Smooth muscle cell (in vitro differentiated cells): Measurements from ENCODE around the gene UBTD1. TPM values are rescaled to one million over a fixed set of nuclear protein-coding genes. Genes with fewer than 3 reads are reported as not detected.
A peak's percentile ranks its signal among the peaks of the same experiment; 100 is the strongest.

Experiments used
- DNase-seq: peaks from one replicate; lab custom pipeline; 2025; ENCODE audit not compliant: unreplicated experiment; lab: John Stamatoyannopoulos, UW
- H2AFZ ChIP-seq: fragments of 200-600 bp; sonication (generic); 2 replicates; pipeline ENCODE4 v1.6.0; 2016; ENCODE audit warnings: antibody characterized with exemption, low read depth, mild to moderate bottlenecking
- H3F3A ChIP-seq: fragments of 200-600 bp; sonication (generic); 2 replicates; pipeline ENCODE4 v1.6.0; 2017; ENCODE audit warnings: antibody characterized with exemption, low read depth
- H3K27ac ChIP-seq: fragments of 200-600 bp; sonication (generic); 2 replicates; pipeline ENCODE4 v1.5.1; 2016; ENCODE audit warnings: low read depth, mild to moderate bottlenecking
- H3K27me3 ChIP-seq: fragments of 200-600 bp; sonication (generic); 2 replicates; pipeline ENCODE4 v1.6.1; 2016; ENCODE audit warnings: low read depth, mild to moderate bottlenecking
- H3K36me3 ChIP-seq: fragments of 200-600 bp; sonication (generic); 2 replicates; pipeline ENCODE4 v1.5.1; 2016; ENCODE audit warnings: low read depth
- H3K4me1 ChIP-seq: fragments of 200-600 bp; sonication (generic); 2 replicates; pipeline ENCODE4 v1.5.1; 2016; ENCODE audit warnings: low read depth
- H3K4me2 ChIP-seq: fragments of 200-600 bp; sonication (generic); 2 replicates; pipeline ENCODE4 v1.6.0; 2016; ENCODE audit warnings: mild to moderate bottlenecking
- H3K4me3 ChIP-seq: fragments of 200-600 bp; sonication (generic); 2 replicates; pipeline ENCODE4 v1.5.1; 2016; ENCODE audit warnings: mild to moderate bottlenecking
- H3K79me2 ChIP-seq: fragments of 200-600 bp; sonication (generic); 2 replicates; pipeline ENCODE4 v1.6.0; 2016; ENCODE audit warnings: low read depth, mild to moderate bottlenecking
- H3K9ac ChIP-seq: fragments of 200-600 bp; sonication (generic); 2 replicates; pipeline ENCODE4 v1.6.0; 2016; ENCODE audit warnings: low read depth
- H3K9me3 ChIP-seq: fragments of 200-600 bp; sonication (generic); replicated peaks from 2 replicates; pipeline ENCODE4 v1.5.1; 2016; ENCODE audit warnings: low read depth
- H4K20me1 ChIP-seq: fragments of 200-600 bp; sonication (generic); 2 replicates; pipeline ENCODE4 v1.6.0; 2016; ENCODE audit warnings: low read depth
- CTCF ChIP-seq: fragments of 200-600 bp; sonication (generic); IDR thresholded peaks from 2 replicates; pipeline ENCODE4 v1.5.1; 2017; ENCODE audit warnings: borderline replicate concordance, mild to moderate bottlenecking, antibody characterized with exemption; ENCODE audit not compliant: insufficient read depth, poor library complexity, severe bottlenecking
- WGBS: methylation state at CpG from one replicate; pipeline ENCODE4 v1.1.7; 2016; ENCODE audit warnings: low lambda C conversion rate; 5-methylcytosine and 5-hydroxymethylcytosine counted together
- polyA plus RNA-seq: library from polyadenylated mRNA; unstranded; fragments of >200 nt; fragmentation: Nextera tagmentation; extraction: Ambion mirVana; gene quantifications from 2 replicates; pipeline ENCODE4 v1.2.1, GENCODE V29; 2016
- total RNA-seq: library from RNA; depleted of rRNA; stranded (reverse); fragments of >200 nt; gene quantifications from 2 replicates; pipeline ENCODE4 v1.2.3, GENCODE V29; 2014

UBTD1 gene
- total and polyA plus RNA-seq, 2 experiments from 2014 or later = 26.5 to 59.9 TPM

- no peak for DNase-seq
- Histone ChIP-seq H4K20me1 (no peaks in the 10 kb centered on the region), H3K9me3 (no peaks in the 10 kb centered on the region), H3K36me3 (no peaks in the 10 kb centered on the region), H3K27me3 (no peaks in the 10 kb centered on the region), H3F3A (peaks cover 31% of the 10 kb centered on the region), H3K79me2 (peaks cover 39% of the 10 kb centered on the region), H3K4me1 (peaks cover 31% of the 10 kb centered on the region), H3K4me3 (no peak overlapping the region), H3K27ac (peak overlapping the region; percentile 99), H3K4me2 (peak overlapping the region; percentile 52), H2AFZ (no peak overlapping the region), H3K9ac (peak overlapping the region; percentile 88)
- TF ChIP-seq CTCF = peak; percentile 13
- 34% methylated on average over 6 of the region's 6 CpGs for WGBS
These were observed 40.9 kb downstream of the UBTD1 start for GRCh38 chr10:97539523-97540200.

DNA sequence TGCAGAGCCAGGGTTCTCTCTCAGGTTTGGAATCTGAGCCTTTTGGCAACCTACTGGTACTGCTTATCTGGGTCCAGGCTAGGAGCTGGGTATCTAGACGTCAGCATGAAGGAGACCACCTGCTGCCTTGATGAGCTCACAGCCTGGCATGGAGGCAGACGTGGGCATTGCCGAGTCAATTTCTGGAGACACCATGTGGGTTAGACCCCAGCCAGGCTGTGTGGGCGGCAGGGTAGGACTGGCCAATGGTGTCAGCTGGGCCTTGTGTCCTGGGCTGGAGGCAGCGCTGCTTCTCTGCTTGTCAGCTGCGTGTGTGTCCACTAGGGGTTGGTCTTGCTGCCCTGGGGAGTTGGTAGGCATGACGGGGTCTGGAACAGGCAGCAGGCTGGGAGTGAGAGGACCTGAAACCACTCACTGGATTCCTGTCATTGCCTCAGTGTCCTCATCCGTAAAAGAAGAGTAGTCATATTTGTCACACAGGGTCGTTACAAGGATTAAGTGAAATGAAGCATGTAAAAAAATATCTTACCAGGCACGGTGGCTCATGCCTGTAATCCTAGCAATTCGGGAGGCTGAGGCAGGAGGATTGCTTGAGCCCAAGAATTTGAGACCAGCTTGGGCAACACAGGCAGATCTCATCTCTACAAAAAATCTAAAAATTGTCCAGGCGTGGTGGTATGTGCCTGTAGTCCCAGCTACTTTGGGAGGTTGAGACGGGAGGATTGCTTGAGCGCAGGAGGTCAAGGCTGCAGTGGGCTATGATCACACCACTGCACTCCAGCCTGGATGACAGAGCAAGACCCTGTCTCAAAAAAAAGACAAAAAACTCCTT, 42.2 kb downstream of the UBTD1 start:
- Histone ChIP-seq H3K36me3 (no peaks in the 10 kb centered on the region), H3K9ac (peak overlapping the region; percentile 88), H3K4me3 (no peak overlapping the region), H3K27ac (peak overlapping the region; percentile 99), H3K79me2 (peaks cover 35% of the 10 kb centered on the region), H3F3A (peaks cover 31% of the 10 kb centered on the region), H4K20me1 (no peaks in the 10 kb centered on the region), H3K4me1 (peaks cover 31% of the 10 kb centered on the region), H2AFZ (no peak overlapping the region), H3K4me2 (peak overlapping the region; percentile 52), H3K27me3 (no peaks in the 10 kb centered on the region), H3K9me3 (no peaks in the 10 kb centered on the region)
- no peak for DNase-seq
- WGBS = 73% methylated on average over 14 of the region's 14 CpGs
- TF ChIP-seq CTCF = peak; percentile 3

DNA sequence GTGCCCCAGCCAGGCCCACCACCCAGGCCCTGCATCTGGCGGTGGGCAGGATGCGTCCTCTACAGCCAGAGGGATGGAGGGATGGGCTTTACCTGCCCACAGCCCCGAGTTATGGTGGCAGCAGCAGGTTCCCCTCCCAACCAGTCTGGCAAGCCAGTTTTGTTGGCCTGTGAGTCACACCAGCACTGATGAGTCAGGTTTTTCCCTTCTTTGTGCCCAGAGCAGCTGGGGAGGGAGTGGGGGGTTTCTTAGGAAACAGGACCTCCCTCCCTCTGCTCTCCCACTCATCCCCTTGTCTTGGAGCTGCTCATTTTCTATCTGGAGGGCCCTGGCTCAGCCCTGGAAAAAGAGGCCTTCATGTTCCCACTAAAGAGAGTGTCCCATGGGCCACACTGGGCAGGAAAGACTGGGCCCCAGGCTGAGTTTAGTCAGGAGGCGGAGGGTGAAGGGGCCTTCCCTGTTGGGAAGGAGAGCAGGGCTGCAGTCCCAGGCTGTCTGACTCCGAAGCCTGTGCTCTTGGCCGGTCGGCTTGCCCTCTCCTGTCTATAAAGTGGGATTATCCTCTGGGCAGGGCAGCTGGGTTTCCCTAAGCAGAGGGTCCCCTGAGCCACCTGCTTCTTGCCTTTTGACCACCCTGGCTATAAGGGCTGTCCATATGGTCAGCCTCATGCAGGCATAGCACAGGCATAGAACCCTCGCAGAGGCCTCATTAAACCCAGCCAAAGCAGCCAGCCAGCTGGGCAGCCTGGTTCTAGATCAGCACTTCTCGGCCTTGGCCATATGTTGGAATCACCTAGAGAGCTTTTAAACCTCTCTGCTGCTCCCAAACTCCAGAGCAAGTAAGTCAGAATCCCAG, 43.7 kb downstream of the UBTD1 start:
- WGBS = 22% methylated on average over 8 of the region's 9 CpGs
- Histone ChIP-seq H4K20me1 (no peaks in the 10 kb centered on the region), H3K4me3 (no peak overlapping the region), H3K79me2 (peaks cover 35% of the 10 kb centered on the region), H3K27me3 (no peaks in the 10 kb centered on the region), H3F3A (peaks cover 31% of the 10 kb centered on the region), H3K4me2 (peak overlapping the region; percentile 74), H3K9me3 (no peaks in the 10 kb centered on the region), H3K9ac (peak overlapping the region; percentile 93), H2AFZ (no peak overlapping the region), H3K36me3 (no peaks in the 10 kb centered on the region), H3K4me1 (peaks cover 31% of the 10 kb centered on the region), H3K27ac (peak overlapping the region; percentile 99)
- DNase-seq = peak; percentile 41
- no peak for TF ChIP-seq CTCF
